Measurements from ENCODE around the gene FEZ2.
A peak's percentile ranks its signal among the peaks of the same experiment; 100 is the strongest.

FEZ2 gene

DNA sequence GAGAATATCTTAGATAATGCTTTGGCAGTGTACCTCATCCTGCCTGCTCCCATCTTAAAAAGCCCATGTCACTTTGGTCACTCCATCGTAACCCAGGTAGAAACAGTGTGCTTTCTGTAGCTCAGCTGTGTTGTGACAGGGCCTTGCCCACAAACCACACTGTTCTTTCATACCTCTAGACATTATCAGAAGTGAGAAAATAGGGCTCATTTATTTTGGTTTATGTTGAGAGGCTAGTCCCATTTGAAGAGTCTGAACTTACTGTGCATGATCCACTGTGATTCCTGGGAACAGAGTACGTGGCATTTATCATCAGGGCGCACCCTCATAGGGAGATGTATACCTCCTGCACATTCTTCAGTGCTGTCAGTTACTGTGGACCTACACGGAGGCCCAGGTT lies 69.7 kb downstream of the FEZ2 start:
- DNase-seq = no peak

DNA sequence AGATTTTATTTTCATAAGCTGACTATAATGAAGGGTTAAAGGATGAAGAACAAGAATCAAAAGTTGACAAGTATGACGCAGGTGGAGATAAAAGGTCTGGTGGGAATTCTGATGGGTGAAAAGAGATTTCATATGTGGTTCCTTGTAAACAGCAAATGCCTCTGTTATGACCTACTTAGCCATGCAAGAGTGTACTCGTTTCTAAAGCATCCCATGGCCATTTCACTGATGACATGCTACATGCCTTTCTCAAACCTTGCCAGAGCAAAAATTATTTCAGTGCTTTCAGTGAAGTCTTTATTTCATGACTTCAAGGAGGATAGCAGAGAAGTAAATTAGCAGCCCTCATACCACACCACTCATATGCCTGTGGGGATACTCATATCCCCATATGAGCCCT lies 71.7 kb downstream of the FEZ2 start:
- DNase-seq = no peak

DNA sequence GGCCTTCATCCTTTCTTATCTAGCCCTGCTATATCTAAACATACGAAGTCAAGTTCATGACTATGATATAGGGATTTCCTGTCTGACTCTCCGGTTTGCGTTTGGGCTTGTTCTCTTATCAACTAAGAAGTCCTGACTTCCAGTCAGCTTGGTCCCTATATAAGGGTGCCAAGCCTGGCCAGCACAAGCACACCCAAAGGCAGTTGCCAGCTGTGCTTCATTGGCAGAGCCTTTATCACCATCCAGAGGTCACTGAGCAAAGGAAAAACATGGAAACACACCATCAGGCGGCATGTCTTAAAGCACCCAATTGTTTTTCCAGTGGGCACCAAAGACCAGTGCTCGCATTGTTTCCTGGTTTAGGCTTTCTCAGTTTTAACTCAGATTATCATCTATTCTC lies 72.7 kb downstream of the FEZ2 start:
- no peak for DNase-seq

DNA sequence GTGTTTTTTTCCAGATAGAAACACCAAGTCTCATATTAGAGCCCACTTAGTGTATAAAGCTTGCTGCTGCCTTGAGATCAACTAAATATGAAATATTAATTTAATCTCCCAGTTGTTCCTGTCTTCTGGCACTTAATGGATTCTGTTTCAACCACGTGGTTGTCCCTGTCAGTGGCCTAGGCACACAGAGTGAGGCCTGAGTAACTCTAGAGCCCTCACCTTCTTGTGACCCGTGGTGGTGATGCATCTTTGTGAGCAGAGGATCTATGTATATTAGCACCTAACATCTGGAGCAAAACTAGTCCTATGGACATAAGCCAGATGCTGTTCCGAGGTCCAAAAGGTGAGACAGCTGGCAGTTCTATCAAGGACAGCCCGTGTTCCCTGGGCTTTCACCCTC lies 74.8 kb downstream of the FEZ2 start:
- no peak for DNase-seq

DNA sequence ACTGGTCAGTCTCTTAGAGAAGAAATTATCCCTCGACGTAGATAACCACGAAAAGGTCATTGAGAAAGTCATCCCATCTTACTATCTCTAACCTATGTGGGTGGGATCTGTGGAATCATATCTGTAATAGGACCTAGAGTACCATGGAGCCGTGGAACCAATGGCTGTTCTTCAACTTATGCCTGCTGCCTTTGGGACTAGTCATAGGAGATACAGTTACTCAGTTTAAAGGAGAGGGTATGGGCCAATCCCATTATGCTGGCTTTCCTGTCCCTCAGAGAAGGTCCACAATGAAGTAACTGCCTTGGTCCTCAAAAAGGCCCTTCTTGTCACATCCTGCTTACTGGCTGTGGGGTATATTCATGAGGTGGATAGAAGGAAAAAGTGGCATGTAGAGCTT lies 77.5 kb downstream of the FEZ2 start:
- no peak for DNase-seq

DNA sequence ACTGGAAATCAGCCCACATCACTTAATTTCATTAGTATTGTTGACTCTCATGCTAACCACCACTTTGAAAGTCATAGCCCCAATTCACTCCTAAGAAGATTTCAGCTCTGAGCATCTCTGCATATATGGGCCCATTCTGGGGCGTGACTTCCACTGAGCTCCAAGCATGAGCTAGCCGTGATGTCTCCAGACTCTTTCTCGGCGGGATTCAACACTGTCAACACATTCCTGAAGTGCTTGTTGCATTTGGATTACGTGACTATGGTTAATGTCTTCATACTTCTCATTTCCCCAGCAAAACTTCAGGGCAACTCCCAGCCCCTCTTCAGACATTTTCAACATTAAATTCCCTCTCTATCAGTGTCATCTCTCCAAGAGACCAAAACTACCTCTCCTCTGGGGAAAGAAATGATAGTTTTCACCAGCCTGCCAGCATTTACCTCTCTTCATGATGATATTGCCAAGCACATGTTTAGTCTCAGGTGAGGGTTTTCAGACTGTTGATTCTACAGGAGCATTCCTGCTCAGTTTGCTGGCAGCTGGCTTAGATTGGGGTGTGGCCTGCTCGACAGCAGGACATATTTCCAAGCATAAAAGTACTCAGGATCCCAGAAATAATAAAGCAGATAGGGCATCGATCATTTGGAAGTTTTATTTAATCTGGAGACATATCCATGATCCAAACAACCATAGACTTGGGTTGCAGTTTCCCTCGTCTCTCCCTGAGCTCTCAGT lies 81.7 kb downstream of the FEZ2 start:
- DNase-seq = no peak

DNA sequence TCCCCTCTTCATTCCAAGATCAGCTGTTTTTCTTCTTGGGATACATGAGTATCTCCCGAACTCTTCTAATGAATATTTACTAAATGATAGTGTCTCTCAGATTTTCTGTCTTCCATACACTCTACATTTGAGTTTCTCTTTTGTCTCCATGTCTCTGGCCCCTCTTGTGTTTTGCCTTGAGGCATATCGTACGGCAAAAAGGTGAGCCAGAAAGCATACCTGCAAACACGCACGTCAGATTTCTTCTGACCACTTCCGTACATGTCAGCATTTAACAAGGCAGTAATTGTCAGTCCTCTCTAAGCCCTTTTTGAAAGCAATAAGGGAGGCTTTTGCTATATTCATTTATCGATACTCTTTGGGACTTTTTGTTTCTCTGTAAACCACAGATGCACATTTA lies 82.4 kb downstream of the FEZ2 start:
- DNase-seq = no peak

DNA sequence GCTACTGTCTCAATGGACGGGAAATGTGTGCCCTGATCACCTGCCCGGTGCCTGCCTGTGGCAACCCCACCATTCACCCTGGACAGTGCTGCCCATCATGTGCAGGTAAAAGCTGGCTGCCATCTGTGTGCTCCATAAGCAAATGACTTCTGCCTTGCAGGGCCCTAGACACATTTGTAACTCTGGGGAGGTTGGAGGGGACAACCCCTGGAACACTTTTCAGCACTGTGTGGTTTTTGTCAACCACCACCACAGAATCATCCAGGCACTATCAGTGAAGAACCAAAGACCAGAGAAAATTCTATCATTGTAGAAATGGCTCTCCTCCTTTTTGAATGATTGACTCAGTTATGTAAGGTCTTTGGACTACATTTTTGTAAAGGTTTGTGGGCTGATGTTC lies 84.3 kb downstream of the FEZ2 start:
- DNase-seq = no peak

DNA sequence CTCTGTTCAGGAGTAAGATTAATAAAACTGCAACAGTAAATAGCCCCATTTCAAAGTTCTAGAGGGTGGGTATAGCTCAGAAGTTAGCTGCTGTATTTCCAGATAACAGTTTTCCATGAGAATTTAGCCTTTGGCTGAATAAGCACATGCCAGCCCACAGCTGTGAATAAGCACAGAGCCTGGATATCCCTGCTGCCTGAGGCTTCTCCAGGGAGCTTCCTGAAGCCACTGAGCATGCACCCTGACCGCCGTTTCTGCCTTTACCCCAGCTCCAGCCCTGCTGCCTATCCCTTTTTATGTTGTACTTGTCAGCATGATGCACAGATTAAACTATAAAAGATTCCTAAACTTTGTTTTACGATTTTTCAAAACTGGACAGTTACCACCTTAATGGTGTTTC lies 85.3 kb downstream of the FEZ2 start:
- no peak for DNase-seq

- no peak for DNase-seq
These were observed 85.9 kb downstream of the FEZ2 start for GRCh38 chr2:36511858-36512603.

DNA sequence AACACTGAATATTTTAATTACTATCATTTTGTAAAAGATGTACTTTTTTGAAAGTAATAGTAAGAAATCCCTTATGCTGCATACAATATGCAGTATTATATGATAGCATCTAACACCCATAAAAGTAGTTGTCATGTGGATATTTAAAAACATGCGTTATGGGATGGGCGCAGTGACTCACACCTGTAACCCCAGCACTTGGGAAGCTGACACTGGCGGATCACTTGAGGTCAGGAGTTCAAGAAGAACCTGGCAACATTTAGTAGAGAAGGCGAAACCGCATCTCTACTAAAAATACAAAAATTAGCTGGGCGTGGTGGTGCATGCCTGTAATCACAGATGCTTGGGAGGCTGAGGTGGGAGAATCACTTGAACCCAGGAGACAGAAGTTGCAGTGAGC lies 88.9 kb downstream of the FEZ2 start:
- DNase-seq = no peak

- peak; percentile 5 to 9 for DNase-seq
These were observed 90.6 kb downstream of the FEZ2 start for GRCh38 chr2:36507408-36507812.

All from stimulated activated CD4-positive, alpha-beta T cell treated with anti-CD3 and anti-CD28 coated beads, Interleukin-4, amount 100 ng/mL, for 4 hours (primary cell).